ENCODE data around the gene CCN5. TPM values are rescaled to one million over a fixed set of nuclear protein-coding genes. Genes with fewer than 3 reads are reported as not detected.
A peak's percentile ranks its signal among the peaks of the same experiment; 100 is the strongest.

CCN5 gene
- total RNA-seq, 1 experiment from 2014 or later, result 0.37 TPM

DNA sequence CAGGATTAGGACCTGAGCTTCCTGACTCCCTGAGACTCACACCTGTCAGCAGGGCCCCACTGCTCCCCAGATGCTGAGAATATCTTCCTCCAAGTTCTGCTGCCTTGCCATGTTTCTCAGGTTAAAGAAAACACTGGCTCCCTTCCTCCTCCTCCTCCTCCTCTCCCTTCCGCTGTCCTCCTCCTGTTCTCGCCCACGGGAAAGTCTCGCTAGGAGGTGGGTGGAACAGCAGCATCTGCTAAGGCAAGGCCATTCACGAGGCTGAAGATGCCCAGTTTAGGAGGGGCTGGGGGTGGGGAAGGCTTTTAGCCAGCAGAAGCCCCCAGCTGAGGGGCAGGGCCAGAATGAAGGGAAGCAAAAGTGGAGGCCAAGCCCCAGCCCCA lies 54.3 kb downstream of the CCN5 start (continued):
- no peak for TF ChIP-seq USF2 (CRISPR knock-in tag; IDR thresholded peaks at IDR 0.05)
- no peak for TF ChIP-seq EMX1 (CRISPR knock-in tag; IDR thresholded peaks at IDR 0.05)
- no peak for TF ChIP-seq ZNF671 (CRISPR knock-in tag; IDR thresholded peaks at IDR 0.05)

DNA sequence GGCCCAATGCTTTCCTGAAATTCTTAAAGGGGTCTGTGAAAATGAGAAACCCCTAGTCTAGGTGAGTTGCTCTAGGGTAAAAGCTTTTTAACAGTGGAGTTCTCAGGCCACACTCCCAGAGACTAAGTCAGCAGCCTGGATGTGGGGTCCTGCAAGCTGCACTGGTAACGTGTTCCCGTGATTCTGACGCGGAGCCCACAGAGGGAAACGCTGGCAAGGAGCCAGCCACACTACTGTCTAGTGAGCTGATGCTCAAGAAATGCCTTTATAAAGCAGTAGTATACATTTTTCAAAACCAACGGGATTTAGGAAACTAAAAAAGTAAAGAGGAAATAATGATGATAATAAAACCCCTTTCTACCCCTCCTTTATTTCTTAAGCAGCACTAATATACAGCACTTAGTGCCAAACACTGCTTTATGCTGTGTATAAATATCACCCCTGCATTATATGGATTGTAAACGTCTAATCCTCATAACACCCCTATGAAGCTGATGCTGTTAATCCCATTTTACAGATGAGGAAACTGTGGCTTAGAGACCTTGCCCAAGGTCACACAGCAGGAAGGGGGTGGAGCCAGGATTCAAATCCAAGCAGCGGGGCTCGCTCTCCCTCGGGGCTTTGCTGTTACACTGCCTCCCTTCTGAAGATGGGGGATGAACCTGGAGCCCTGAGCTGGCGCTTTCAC lies 55.5 kb downstream of the CCN5 start:
- Mint-ChIP-seq H3K4me3 (no peak overlapping the region), H3K9me3 (no peaks in the 10 kb centered on the region), H3K27me3 (ENCODE audit: low read depth) (no peaks in the 10 kb centered on the region), H3K27ac (no peak overlapping the region), H3K4me1 (peaks cover 2% of the 10 kb centered on the region; the same call in 1 of the 2 replicates), H3K36me3 (no peaks in the 10 kb centered on the region)
- POLR2A ChIA-PET, result no interaction called here
- CTCF ChIA-PET, result interaction anchor here (1.0 to 3.4 kb wide), 2 partner anchors 23 to 115 kb away, joined by 3 to 8 read pairs; partner anchors contain the start of gene YWHAB
- TF ChIP-seq FOXP4 (CRISPR knock-in tag; IDR thresholded peaks at IDR 0.05), result no peak
- peak; percentile 89; the same call in 1 of the 2 replicates for TF ChIP-seq ESRRA (CRISPR knock-in tag; IDR thresholded peaks at IDR 0.05; ENCODE audit: borderline replicate concordance)
- TF ChIP-seq, protein P1, sequence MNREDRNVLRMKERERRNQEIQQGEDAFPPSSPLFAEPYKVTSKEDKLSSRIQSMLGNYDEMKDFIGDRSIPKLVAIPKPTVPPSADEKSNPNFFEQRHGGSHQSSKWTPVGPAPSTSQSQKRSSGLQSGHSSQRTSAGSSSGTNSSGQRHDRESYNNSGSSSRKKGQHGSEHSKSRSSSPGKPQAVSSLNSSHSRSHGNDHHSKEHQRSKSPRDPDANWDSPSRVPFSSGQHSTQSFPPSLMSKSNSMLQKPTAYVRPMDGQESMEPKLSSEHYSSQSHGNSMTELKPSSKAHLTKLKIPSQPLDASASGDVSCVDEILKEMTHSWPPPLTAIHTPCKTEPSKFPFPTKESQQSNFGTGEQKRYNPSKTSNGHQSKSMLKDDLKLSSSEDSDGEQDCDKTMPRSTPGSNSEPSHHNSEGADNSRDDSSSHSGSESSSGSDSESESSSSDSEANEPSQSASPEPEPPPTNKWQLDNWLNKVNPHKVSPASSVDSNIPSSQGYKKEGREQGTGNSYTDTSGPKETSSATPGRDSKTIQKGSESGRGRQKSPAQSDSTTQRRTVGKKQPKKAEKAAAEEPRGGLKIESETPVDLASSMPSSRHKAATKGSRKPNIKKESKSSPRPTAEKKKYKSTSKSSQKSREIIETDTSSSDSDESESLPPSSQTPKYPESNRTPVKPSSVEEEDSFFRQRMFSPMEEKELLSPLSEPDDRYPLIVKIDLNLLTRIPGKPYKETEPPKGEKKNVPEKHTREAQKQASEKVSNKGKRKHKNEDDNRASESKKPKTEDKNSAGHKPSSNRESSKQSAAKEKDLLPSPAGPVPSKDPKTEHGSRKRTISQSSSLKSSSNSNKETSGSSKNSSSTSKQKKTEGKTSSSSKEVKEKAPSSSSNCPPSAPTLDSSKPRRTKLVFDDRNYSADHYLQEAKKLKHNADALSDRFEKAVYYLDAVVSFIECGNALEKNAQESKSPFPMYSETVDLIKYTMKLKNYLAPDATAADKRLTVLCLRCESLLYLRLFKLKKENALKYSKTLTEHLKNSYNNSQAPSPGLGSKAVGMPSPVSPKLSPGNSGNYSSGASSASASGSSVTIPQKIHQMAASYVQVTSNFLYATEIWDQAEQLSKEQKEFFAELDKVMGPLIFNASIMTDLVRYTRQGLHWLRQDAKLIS (CRISPR knock-in tag; IDR thresholded peaks at IDR 0.05; ENCODE audit: borderline replicate concordance), result no peak
- TF ChIP-seq ZNF532 (CRISPR knock-in tag; IDR thresholded peaks at IDR 0.05; ENCODE audit: borderline replicate concordance), result no peak
- no peak for TF ChIP-seq NFE2L1 (CRISPR knock-in tag; IDR thresholded peaks at IDR 0.05)
- DNase-seq (ENCODE audit: low spot score) (no peak), ATAC-seq (no peak; the same call in 1 of the 2 replicates)

DNA sequence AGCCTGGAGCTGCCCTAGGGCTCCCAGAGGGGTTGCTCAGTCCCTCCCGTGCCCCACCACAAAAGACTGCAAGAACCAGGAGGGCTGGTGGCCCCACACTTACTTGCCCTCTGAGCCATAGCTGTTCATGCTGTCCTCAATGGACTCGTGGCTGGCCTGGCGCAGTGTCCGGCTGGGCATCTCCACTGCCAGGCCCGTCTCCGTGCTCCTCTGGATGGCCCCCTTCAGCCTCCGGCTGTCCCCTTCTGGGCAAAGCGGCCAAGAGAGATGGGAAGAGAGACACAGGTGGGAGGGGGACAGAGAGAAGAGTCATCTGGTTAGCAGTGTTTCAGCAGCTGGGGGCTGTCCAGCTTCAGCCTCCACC lies 56.0 kb downstream of the CCN5 start:
- no peaks in the 10 kb centered on the region for H3K4me1 Mint-ChIP-seq
- no peaks in the 10 kb centered on the region for H3K27me3 Mint-ChIP-seq (ENCODE audit: low read depth)
- no peak for DNase-seq (ENCODE audit: low spot score)
- no peak for ATAC-seq
- POLR2A ChIA-PET, result no interaction called here
- no peak overlapping the region for H3K27ac Mint-ChIP-seq
- CTCF ChIA-PET, result interaction anchor here (1.0 to 3.4 kb wide), 2 partner anchors 23 to 114 kb away, joined by 3 to 8 read pairs; partner anchors contain the start of gene YWHAB
- H3K9me3 Mint-ChIP-seq, result no peaks in the 10 kb centered on the region
- no peak overlapping the region for H3K4me3 Mint-ChIP-seq
- H3K36me3 Mint-ChIP-seq, result no peaks in the 10 kb centered on the region
- TF ChIP-seq HMGA2 (CRISPR knock-in tag; IDR thresholded peaks at IDR 0.05) (no peak), ZNF671 (CRISPR knock-in tag; IDR thresholded peaks at IDR 0.05) (no peak), USF2 (CRISPR knock-in tag; IDR thresholded peaks at IDR 0.05) (no peak), ZNF232 (CRISPR knock-in tag; IDR thresholded peaks at IDR 0.05) (no peak), E2F4 (CRISPR knock-in tag; IDR thresholded peaks at IDR 0.05; ENCODE audit: borderline replicate concordance, low read depth) (no peak)
- TF ChIP-seq, protein P2, sequence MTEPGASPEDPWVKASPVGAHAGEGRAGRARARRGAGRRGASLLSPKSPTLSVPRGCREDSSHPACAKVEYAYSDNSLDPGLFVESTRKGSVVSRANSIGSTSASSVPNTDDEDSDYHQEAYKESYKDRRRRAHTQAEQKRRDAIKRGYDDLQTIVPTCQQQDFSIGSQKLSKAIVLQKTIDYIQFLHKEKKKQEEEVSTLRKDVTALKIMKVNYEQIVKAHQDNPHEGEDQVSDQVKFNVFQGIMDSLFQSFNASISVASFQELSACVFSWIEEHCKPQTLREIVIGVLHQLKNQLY (CRISPR knock-in tag; IDR thresholded peaks at IDR 0.05), result no peak
- TF ChIP-seq, protein P1 (CRISPR knock-in tag; IDR thresholded peaks at IDR 0.05; ENCODE audit: borderline replicate concordance), result no peak
